GM18867 (cell line): ENCODE measurements around the gene TEX19.
"Not testable (repeated sequence)": the region's sequence is repeated elsewhere in the genome, so short reads cannot be mapped to it uniquely, and the experiment has no call there.

Experiments used
- ATAC-seq: cut with Tn5 transposase; IDR thresholded peaks from one replicate; pipeline ENCODE4 v1.9.1; 2021; ENCODE audit warnings: mild to moderate bottlenecking, moderate library complexity; ENCODE audit not compliant: unreplicated experiment

The TEX19 gene

DNA sequence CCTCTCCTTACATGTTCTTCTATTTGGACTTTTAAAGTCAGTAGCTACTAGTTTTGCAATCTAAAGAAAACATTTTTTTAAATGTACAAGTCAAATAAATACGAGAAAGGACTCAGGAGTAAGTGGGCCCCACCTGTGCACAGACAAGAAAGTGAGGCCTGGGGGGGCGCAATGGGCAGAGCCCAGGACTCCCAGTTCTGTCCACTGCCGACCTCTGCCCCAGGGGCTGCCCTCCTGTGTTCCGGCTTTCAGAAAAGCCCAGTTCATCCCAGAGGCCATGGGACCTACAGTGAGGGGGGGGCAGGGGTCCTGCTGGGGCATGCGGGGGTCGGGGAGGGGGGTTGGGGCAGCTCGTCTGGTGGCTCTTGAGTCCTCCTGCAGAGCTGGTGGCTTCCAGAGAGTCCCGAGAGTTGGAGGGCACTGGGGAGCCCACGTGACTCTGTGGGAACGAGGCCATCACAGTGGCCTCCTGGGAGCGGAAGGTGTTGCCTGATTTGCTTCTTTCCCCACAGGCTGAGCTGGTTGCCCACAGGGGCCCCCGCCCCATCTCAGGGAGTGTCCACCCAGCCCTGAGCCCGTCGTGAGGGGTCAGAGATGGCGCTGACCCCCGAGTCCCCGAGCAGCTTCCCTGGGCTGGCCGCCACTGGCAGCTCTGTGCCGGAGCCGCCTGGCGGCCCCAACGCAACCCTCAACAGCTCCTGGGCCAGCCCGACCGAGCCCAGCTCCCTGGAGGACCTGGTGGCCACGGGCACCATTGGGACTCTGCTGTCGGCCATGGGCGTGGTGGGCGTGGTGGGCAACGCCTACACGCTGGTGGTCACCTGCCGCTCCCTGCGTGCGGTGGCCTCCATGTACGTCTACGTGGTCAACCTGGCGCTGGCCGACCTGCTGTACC, 14.9 kb downstream of the TEX19 start:
- ATAC-seq = no peak

DNA sequence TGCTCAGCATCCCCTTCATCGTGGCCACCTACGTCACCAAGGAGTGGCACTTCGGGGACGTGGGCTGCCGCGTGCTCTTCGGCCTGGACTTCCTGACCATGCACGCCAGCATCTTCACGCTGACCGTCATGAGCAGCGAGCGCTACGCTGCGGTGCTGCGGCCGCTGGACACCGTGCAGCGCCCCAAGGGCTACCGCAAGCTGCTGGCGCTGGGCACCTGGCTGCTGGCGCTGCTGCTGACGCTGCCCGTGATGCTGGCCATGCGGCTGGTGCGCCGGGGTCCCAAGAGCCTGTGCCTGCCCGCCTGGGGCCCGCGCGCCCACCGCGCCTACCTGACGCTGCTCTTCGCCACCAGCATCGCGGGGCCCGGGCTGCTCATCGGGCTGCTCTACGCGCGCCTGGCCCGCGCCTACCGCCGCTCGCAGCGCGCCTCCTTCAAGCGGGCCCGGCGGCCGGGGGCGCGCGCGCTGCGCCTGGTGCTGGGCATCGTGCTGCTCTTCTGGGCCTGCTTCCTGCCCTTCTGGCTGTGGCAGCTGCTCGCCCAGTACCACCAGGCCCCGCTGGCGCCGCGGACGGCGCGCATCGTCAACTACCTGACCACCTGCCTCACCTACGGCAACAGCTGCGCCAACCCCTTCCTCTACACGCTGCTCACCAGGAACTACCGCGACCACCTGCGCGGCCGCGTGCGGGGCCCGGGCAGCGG, 15.7 kb downstream of the TEX19 start:
- ATAC-seq = no peak

DNA sequence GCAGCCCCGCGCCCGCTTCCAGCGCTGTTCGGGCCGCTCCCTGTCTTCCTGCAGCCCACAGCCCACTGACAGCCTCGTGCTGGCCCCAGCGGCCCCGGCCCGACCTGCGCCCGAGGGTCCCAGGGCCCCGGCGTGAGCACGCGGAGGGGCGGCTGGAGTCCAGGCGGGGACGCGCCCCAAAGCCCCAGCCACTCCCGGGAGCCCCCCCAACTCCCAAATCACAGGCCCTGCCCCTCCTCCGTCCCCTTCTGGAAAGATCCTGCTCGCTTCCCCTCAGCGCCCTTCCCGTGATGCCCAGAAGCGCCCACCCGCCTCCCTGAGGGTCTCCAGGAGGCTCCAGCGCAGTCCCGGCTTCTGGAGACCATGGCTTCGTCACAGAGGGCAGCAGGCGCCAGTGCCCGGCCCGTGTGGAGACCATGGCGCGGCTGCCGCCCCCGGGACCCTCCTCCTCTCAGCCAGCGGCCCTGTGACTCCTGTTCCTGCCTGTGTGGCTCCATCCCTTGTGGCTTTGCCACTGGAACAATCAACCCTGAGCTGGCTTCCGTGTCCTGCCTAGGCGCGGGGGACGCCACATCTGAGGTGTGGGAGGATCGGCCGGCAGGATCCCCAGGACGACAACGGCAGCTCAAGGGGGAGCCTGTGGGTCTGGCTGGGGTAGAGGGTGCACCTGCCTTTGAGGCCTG, 16.5 kb downstream of the TEX19 start:
- no peak for ATAC-seq

DNA sequence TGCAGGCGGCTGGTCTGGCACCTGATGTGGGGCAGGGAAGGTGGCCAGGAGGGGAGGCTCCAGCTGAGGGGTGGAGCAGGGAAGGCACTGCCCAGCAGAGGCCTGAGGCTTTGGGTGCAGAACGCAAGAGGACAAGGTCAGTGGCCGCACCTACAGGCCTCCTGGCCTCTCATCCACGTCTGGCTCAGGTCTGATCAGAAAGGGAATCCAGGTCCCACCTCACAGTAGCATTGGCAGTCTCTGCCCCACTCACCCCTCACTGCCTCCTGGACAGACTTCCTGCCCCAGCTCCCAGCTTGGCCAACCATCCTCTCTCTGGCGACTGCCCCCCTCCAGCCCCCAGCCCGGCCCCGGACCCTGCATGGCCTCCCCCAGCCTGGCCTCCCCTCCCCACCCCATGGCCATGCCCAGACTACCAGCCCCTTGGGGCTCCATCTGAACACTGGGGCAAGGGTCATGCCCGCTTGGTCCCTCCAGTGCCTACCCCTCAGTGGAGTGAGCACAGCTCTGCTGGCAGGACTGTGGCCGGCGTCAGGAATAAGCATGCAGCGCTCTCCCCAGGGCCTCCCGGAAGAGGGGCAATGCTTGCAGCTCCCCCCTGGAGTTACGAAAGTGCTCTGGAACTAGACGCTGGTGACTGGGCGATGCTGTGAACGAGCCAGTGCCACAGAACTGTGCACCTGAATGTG, 17.1 kb downstream of the TEX19 start:
- ATAC-seq = no peak

DNA sequence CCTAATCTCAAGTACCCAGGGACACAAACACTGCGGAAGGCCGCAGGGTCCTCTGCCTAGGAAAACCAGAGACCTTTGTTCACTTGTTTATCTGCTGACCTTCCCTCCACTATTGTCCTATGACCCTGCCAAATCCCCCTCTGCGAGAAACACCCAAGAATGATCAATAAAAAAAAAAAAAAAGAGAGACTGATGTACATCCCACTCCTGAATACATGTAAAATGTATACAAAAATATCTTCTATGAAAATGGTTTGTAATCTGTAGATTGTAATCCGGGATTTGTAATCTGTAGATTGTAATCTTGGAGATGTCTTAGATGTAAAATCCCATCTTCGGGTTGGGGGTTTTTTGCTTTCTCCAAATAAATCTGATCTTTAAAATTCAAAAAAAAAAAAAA, 18.2 kb downstream of the TEX19 start:
- ATAC-seq = not testable (repeated sequence)

DNA sequence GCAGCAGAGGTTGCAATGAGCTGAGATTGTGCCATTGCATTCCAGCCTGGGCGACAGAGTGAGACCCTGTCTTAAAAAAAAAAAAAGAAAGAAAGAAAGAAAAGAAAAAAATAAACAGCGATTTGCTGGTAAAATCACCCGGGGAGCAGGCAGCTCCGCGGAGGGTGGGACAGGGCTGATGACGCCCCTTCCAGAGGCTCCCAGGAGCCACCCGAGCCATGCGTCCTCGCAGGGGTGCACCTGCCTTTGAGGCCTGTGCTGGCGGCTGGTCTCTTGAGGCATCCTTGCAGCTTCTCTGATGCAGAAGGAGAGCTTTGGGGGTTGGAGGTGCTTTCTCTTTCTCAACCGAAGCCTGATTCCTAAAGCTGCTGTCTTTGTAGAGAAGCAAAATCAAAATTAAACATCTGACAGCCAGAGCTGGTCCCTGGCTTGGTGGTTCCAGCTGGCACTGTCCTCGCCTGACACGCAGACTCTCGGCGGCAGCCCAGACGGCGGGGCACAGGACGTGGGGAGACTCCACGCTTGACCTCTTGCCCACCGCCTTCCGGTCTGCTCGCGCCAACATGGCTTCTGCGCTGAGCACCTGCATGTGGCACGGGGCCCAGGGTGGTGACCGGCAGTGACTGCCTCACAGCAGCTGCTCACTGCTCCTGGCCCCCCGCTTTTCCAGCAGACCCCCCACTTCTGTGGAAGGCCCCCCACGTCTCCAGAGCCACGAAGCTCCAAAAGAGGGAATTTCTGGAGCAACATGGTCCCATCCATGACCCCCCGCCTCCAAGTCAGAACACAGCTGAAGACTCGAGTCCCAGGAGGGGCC, 19.1 kb downstream of the TEX19 start:
- ATAC-seq = no peak

DNA sequence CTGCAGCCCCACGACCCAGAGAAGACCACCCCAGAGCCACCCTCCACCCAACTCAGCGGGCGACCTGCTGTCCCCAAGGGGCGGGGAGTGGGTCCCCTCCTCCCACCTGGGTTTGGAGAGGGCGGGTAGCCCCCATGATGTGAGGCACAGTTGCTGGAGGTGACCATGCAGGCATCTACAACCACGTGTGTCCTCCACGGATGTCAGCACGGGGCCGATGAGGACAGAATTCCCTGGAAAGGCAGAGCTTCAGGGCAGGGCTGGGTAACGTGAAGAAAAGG, 19.6 kb downstream of the TEX19 start:
- no peak for ATAC-seq

DNA sequence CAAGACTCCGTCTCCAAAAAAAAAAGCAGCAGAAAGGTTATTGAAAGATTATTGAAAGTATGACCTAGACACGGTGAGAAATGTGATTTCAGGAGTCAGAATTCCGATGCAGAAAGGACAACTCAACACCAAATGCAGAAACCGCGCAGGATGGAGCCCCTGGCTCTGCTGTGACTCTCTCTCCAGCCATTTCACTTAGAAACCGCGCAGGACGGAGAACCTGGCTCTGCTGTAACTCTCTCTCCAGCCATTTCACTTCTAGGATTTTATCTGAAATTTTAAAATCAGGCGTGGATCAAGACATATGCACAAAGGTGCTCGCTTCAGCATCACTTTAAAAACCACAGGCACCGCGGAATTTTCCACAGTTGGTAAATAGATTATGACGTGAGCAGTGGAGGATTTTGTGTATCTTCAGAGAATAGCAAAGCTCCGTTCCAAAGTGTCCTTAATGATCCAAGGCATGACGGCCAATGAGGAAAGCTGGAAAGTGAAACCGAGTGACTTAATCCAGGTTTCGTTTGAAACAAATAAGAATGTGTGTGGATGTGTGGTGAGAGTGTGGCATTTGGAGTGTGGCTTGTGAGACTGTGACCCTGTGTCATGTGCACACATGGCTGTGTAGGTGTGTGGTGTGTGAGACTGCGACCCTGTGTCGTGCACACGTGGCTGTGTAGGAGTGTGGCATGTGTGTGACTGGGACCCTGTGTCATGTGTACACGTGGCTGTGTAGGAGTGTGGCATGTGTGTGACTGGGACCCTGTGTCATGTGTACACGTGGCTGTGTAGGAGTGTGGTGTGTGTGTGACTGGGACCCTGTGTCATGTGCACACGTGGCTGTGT, 22.0 kb downstream of the TEX19 start:
- ATAC-seq = no peak

DNA sequence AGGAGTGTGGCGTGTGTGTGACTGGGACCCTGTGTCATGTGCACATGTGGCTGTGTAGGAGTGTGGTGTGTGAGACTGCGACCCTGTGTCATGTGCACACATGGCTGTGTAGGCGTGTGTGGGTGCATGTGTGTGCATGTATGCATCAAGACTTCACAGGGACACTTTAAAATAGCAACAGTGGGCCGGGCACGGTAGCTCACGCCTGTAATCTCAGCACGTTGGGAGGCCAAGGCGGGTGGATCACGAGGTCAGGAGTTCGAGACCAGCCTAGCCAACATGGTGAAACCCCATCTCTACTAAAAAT, 22.6 kb downstream of the TEX19 start:
- not testable (repeated sequence) for ATAC-seq

DNA sequence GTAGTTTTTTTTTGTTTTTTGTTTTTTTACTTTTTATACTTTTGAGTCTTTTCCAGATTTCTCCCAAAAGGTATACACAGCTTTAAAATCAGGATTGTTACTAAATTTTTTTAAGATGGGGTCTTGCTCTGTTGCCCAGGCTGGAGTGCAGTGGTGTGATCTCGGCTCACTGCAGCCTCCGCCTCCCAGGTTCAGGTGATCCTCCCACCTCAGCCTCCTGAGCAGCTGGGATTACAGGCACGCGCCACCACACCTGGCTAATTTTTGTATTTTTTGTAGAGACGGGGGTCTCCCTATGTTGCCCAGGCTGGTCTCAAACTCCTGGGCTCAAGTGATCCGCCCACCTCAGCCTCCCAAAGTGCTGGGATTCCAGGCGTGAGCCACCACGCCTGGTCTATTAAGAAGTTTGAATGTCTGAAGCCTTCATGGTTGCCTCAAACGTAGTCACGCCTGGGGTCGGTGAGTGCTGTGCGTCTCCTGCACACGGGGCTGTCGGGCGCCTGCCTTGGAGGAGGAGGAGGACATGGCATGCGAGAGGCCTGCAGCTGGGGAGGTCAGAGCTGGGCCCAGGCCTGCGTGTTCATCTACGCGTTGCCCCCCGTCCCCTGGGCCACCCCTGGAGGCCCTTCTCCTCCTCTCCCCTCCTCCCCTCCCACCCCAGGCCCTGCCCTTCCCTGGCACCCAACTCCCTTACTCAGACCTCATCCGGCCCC, 23.3 kb downstream of the TEX19 start:
- not testable (repeated sequence) for ATAC-seq

DNA sequence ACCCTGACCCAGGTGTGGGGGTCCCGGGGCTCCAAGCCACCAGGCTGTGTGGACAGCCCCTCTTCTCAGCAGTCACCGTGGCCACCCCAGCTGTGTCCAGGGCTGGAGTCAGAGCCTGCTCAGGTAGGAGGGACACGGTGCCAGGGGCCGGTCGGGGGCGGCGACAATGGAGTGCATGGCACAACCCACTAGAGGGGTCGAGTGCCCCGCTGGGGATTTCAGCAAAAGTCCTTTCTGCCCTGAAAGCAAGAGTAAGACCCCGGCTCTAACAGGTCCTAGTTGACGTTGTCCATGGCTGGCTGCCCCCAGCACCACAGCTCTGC, 23.8 kb downstream of the TEX19 start:
- no peak for ATAC-seq

DNA sequence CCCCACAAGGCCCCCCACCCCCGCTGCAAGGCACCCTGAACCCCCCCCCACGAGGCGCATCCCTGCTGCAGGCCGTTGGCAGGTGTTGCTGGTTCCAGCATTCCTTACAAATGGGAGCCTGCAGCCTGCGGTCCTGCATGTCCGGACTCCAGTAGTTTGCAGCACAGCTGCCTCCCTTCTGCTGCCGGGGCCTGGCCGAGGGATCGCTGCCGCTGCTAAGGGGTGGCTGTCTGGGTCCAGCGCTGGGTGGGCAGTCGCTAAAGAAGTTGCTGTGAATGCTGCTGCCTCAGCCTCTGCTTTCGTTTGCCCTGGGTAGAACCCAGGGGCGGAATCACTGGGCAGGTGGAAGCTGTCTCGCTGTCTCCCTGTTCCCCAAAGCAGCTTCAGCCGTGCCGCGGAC, 24.4 kb downstream of the TEX19 start:
- ATAC-seq = no peak

DNA sequence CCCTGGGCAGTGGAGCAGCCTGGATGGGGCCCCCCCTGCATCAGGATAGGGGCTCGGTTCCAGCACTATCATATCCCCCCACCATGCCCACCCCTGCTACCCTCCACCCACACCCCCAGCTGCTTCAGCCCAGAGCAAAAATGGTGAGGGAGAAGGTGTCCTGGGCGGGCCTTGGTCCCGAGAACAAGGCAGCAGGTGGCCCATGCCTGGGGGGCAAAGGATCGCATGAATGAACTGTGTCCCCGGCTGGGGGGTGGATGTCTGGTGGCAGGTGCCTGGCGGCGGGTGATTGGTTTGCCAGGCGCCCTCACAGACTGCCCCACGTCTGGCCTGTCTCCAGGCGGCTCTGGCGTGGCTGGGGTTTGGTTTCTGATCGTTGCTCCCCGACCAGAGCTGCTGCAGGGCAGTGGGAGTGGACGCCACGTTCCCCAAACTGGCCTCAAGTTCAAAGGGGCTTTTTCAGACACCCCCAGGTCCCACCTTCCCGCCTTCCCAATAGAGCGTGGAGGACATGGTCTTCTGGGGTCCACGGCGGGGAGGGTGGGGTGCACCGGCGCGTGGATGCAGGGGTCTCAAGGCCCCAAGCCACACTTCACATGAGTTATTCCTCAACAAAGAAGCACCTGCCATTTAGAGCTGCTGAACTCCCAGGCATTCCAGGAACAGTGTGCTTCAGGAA, 25.1 kb downstream of the TEX19 start:
- no peak for ATAC-seq

DNA sequence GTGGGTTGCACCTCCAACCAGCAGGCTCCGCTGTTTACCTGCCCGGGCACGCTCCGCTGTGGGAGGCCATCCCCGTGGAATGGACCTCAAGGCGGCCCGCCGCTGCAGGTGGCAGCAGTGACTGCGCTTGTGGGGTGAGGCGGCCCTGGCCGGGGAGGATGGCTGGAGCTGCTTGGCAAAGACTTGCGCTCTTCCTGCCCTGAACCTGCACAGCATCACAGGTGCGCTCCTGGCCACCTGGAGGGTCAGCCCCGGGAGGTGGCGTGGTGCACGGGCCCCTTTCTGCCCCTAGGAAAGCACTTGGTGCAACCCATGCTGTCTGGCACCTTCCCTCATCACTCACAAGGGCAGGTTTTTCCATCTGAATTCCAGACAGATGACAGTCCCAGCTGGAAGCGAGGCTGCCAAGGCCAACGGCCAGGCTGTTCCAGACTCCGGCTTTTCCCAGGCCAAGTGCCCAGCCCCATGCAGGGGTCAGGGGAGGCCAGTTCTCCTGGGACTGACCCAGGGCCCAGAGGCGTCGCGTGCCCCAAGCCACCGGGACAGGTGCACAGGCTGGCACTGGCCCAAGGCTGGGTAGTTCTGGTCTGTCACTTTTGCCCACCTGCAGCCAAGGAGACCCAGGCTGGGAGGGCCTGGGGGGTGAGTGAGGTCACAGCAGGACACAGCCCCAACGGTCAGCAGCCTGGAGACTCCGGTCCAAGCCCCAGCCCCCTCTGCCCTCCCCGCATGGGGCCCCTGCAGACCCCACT, 25.9 kb downstream of the TEX19 start:
- ATAC-seq = no peak

DNA sequence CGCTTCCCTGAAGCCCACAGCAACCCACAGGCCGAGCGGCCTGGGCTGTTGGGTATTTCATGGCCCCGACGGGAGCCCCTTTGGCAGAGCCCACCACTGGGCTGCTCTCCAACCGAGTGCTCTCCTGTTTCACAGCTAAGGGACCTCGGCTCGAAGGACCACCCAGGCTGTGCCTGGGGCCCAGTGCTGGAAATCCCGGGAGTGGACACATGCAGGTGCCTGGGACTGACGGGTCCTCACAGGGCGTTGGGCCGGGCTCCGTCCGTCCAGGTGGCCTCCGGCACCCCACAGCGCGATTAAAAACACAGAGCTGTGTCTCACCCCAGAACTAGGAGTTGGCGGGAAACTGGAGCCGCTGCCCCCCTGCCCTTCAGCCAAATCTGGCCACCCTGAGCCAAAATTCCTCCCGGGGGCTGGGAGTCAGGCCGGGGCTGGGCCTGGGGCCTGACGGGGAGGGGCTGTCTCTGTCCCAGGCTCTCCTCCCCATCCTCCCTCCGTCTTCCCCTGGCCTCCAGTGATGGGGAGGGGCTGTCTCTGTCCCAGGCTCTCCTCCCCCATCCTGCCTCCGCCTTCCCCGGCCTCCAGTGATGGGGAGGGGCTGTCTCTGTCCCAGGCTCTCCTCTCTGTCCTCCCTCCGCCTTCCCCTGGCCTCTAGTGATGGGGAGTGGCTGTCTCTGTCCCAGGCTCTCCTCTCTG, 26.7 kb downstream of the TEX19 start:
- no peak for ATAC-seq

DNA sequence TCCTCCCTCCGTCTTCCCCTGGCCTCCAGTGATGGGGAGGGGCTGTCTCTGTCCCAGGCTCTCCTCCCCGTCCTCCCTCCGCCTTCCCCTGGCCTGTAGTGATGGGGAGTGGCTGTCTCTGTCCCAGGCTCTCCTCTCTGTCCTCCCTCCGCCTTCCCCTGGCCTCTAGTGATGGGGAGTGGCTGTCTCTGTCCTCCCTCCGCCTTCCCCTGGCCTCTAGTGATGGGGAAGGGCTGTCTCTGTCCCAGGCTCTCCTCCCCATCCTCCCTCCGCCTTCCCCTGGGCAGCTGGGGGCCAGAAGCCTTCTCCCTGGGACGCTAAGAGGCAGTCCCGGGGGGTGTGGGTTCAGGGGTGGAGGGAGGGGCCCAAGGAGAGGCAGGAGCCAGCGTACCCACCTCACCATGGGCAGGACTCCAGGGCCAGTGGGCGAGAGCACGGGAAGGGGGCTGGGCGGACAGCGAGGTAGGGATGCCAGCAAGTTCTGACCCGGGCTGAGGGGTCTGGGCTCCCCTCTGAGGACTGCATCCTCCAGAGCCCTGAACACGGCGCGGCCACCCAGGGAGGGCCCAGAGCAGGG, 27.3 kb downstream of the TEX19 start:
- no peak for ATAC-seq
